ENCODE results near the gene KMT5B.

KMT5B gene

GRCh38 chr11:68213135-68213515 lies at the start of gene KMT5B:
Gene KMT5B, minus strand, starts transcription at chr11:68213296. Its CDS starts 23,220 bp downstream, at chr11:68190076.
- no peak for DNase-seq (ENCODE audit: low read depth)
- peak; percentile 52; the same call in 1 of the 2 replicates for TF ChIP-seq MYC (IDR thresholded peaks at IDR 0.05; ENCODE audit: low read depth, low read length)
- TF ChIP-seq POLR2A (IDR thresholded peaks at IDR 0.05; ENCODE audit: extremely low read depth, insufficient read length), result no peak
- peak within 1 kb of the TSS; percentile 88 for H3K4me3 ChIP-seq (ENCODE audit: low read depth, low read length)

GRCh38 chr11:68262544-68262827 lies 49.4 kb upstream of the KMT5B start:
- no peak overlapping the region for H3K4me3 ChIP-seq (ENCODE audit: low read depth, low read length)
- TF ChIP-seq POLR2A (IDR thresholded peaks at IDR 0.05; ENCODE audit: extremely low read depth, insufficient read length) (no peak), CTCF (IDR thresholded peaks at IDR 0.05; ENCODE audit: low read depth, low read length) (no peak), MAX (IDR thresholded peaks at IDR 0.05; ENCODE audit: low read depth, low read length) (no peak), MYC (IDR thresholded peaks at IDR 0.05; ENCODE audit: low read depth, low read length) (no peak)
- DNase-seq (ENCODE audit: low read depth), result no peak

GRCh38 chr11:68261749-68262543 lies 48.9 kb upstream of the KMT5B start:
- TF ChIP-seq MYC (IDR thresholded peaks at IDR 0.05; ENCODE audit: low read depth, low read length) (no peak), MAX (IDR thresholded peaks at IDR 0.05; ENCODE audit: low read depth, low read length) (no peak), POLR2A (IDR thresholded peaks at IDR 0.05; ENCODE audit: extremely low read depth, insufficient read length) (no peak), CTCF (IDR thresholded peaks at IDR 0.05; ENCODE audit: low read depth, low read length) (no peak)
- no peak for DNase-seq (ENCODE audit: low read depth)
- no peak overlapping the region for H3K4me3 ChIP-seq (ENCODE audit: low read depth, low read length)

- H3K4me3 ChIP-seq (ENCODE audit: low read depth, low read length), result no peak overlapping the region
- DNase-seq (ENCODE audit: low read depth), result no peak
- no peak for TF ChIP-seq MAX (IDR thresholded peaks at IDR 0.05; ENCODE audit: low read depth, low read length)
- TF ChIP-seq POLR2A (IDR thresholded peaks at IDR 0.05; ENCODE audit: extremely low read depth, insufficient read length), result no peak
Measured at GRCh38 chr11:68261006-68261405, 47.9 kb upstream of the KMT5B start.

- DNase-seq (ENCODE audit: low read depth), result no peak
- no peak overlapping the region for H3K4me3 ChIP-seq (ENCODE audit: low read depth, low read length)
- TF ChIP-seq CTCF (IDR thresholded peaks at IDR 0.05; ENCODE audit: low read depth, low read length), result no peak
Measured at GRCh38 chr11:68260484-68260883, 47.4 kb upstream of the KMT5B start.

GRCh38 chr11:68259122-68259959 lies 46.2 kb upstream of the KMT5B start:
- no peak for DNase-seq (ENCODE audit: low read depth)
- H3K4me3 ChIP-seq (ENCODE audit: low read depth, low read length), result no peak overlapping the region
- TF ChIP-seq POLR2A (IDR thresholded peaks at IDR 0.05; ENCODE audit: extremely low read depth, insufficient read length), result no peak
- no peak for TF ChIP-seq CTCF (IDR thresholded peaks at IDR 0.05; ENCODE audit: low read depth, low read length)
- no peak for TF ChIP-seq MAX (IDR thresholded peaks at IDR 0.05; ENCODE audit: low read depth, low read length)
- no peak for TF ChIP-seq MYC (IDR thresholded peaks at IDR 0.05; ENCODE audit: low read depth, low read length)

Measured in NB4 (cell line).